Jurkat, Clone E6-1 (cell line): Measurements from ENCODE around the gene CACNA1G.

Experiments used
- DNase-seq: peaks from one replicate; pipeline ENCODE4 v3.0.0-alpha.2; 2011; ENCODE audit warnings: low read depth, low spot score
- H3K4me3 ChIP-seq: 2 replicates; pipeline ENCODE4 v1.5.1; 2011; ENCODE audit warnings: mild to moderate bottlenecking, low read length, control low read depth, moderate library complexity

Gene CACNA1G

DNA sequence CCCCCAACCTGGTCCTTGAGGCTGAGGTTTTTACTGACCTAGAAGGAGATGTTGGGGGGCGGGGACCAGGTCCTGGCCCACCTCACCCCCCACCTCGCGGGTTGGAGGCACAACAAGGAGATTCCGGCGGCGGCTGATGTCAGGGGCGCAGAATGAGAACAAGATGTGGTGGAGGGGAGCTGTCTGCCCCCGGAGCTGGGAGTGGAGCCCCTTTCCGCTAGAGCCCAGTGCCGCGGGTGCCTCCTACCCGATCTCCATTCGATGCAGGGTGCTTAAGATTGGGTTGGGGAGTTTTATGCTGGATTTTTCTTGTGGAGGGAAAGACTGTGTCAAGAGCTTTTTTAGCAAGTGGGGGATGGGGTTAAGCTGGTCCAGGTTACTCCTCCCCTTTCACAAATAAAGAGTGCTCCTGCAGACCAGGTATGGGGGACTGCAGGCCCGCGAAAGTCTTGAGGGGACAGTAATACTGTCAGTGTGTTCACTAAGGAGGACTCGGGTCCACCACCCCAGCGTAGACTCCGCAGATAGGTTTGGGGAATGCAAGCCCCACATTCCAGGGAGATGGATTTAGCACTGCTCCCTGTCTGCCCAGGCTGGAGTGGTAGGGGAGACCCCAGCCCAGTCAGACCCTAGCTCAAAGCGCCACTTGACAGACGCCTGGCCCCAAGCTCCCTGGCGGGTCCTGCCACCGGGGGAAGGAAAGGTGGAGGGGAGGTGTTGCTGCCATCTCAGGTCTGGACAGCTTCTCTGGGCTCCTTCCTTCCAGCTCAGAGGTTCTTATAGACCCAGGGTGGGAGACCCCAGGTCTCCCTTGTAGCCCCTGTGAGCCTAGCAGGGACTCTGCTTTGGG is 2.0 kb downstream of the CACNA1G start:
- no peak for DNase-seq
- no peak overlapping the region for H3K4me3 ChIP-seq

DNA sequence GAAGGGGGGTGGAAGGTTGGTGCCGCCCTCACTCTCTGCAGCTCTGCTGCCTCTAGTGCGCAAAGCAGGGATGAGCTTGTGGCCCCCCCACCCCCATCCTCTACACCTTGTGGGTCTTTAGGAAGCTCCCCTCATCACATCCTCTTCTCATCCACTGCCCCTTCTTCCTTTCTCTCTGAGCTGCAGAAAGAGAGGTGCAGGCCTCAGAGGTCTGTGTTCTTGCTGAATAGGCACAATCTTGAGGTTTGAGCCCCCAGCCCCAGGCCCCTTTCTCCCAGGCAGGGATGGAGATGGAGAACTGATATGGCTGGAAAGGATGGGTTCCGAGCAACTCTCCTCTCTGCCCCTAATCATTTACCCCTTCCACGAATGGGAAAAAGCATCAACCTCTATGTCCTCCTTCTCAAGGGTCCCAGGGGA is 2.6 kb downstream of the CACNA1G start:
- DNase-seq: no peak
- no peak overlapping the region for H3K4me3 ChIP-seq

DNA sequence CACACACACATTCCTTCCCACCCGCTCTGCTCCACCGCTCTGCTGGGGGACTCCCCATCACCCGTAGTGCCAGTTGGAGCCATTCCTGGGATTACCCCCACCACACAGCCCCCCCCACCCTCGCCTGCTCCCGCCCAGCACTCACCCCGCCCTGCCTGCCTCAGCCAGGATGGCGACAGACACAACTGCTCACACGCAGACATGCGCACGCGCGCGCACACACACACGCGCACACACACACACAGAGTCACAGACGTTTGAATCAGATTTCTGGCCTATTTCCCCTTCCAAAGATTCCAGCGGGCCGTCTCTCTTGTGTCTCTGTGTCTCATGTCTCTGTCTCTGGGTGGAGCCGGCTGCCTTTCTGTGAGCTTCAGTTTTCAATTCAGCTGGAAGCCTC is 4.4 kb downstream of the CACNA1G start:
- no peak overlapping the region for H3K4me3 ChIP-seq
- no peak for DNase-seq

DNA sequence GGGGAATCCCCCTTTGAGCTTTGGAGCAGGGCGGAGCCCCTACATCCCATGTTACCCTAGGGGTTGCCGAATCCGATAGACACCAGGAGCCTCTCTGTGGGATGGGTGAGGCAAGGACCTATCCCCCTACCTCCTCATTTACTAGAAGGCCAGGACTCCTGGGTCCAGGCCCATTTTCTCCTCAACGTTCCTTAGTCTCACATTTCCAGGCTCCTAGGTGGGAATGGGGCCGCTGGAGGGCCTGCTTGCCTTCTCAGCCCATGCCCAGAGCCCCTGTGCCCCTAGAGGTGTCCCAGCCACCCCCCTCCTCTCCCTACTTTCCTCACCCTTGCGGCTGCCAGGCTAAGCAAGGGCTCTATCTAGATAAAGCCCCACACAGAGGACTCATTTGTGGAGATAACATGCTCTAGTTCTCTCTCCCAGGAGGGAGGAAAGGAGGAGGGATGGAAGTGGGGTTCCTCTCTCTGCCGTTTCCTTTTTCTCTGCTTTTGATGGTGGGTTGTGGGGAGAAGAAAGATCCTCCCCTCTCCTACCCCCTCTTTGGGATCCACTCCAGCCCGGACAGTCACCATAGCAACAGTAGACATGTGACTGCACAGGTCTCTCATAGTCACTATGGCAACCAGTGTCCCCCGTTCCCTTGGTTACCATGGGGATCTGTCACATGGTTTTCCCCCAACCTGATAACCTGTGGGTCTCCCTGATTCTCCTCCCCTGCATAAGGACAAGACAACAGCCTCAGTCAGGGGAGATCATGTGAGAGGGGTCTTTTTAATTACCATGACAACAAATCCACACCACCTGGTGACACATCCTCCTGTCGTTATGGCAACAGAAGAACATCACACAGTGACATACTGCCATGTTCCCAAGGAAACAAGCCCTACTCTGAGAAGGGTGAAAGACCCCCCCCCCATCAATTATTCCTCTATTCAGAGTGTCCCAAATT is 5.2 kb downstream of the CACNA1G start:
- no peak for DNase-seq
- no peak overlapping the region for H3K4me3 ChIP-seq

DNA sequence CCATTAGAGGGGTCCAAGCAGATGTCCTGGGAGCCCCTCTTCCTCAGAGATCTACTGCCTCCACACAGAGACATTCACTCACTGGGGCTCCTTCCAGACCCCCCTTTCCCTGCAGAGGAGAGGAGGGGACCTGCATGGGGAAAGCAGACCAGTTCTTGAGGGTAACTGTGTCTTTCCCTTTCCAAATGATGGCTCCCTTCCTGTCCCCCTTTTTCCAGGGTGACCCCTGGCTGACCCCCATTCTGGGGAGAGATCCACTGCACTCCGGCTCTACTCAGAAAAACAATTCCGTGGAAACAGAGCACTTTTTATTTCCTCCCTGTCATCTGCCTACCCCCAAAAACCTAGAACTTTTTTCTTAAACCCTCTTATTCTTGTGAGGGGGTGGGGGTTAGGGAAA is 6.4 kb downstream of the CACNA1G start:
- H3K4me3 ChIP-seq: no peak overlapping the region
- DNase-seq: no peak

DNA sequence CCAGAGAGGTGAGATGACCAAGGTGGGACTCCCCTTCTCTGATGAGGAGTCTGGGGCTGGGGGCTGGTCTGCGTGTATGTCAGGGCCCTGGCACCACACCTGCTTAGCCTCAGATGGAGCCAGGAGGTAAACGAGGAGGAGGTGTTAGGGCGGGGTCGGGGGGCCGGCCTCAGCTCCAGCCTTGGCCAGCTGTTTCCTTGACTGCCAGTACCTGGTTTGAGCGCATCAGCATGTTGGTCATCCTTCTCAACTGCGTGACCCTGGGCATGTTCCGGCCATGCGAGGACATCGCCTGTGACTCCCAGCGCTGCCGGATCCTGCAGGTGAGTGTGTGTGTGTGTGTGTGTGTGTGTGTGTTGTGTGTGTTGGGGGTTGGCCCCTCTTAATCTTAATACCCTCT is 8.1 kb downstream of the CACNA1G start:
- DNase-seq: no peak

DNA sequence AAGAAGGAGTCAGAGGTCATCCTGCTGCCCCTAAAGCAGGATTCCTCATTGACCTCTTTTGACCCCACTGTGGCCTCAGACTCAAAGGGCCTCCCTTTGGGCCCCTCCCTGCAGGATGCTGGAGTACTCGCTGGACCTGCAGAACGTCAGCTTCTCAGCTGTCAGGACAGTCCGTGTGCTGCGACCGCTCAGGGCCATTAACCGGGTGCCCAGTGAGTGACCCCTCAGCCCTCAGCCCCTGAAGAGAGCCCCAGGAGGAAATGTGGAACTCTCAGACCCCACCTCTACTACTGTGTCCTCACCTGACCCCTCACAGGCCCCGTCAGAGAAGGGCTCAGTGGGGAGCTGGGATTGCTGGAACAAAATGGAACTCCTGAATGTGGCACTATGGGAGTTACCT is 9.1 kb downstream of the CACNA1G start:
- no peak for DNase-seq
- H3K4me3 ChIP-seq: no peak overlapping the region

More for the DNA sequence above, 8.1 kb downstream of the CACNA1G start:
- no peak overlapping the region for H3K4me3 ChIP-seq

DNA sequence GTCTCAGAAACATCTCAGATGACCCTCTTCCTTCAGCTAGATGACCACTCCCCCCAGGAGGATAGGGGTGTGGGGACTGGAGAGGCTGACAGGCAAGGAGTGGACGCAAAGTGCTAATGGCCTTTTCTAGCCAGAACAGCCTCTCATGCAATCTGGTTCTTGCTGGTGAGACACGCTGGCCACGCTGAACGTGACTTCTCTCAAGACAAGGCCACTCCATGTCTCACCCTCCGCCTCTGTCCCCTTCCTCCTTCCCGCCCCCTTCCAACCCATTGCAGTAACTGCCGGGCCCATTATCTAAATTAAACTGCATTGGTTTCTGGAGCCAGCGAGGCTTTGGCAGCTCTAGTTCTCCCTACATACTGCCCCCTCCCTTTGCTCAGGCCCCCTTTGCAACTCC is 9.5 kb downstream of the CACNA1G start:
- DNase-seq: no peak
- no peak overlapping the region for H3K4me3 ChIP-seq

DNA sequence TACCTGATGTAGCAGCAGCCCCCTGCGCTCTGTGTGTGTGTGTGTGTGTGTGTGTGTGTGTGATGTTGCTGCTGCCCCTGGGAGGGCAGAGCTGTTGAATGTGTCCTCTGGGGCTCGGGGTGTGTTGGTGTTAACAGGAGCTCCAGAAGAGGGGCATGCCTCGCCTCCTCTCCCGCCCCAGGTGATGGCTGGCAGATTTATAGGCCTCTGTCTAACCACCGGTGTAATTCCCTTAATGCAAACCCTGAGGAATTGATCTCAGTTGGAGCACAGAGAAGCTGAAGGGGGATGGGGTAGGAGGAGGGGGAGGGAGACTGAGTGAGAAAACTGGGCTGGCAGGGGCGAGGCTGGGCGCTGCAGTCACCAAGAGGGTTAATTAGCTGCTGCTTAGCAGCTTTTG is 10.0 kb downstream of the CACNA1G start:
- no peak for DNase-seq
- no peak overlapping the region for H3K4me3 ChIP-seq

DNA sequence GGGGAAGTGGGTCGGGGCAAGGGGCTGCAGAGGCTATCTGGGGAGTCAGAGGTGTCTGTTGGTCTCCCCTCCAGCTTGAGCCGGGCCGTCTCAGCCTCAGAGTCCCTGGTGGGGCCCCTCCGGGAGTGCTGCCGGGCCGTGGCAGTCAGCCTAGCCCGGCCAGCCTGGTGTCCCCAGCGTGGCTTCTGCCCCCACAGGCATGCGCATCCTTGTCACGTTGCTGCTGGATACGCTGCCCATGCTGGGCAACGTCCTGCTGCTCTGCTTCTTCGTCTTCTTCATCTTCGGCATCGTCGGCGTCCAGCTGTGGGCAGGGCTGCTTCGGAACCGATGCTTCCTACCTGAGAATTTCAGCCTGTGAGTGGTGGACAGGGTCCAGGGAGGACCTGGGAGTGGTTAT is 11.2 kb downstream of the CACNA1G start:
- H3K4me3 ChIP-seq: no peak overlapping the region
- no peak for DNase-seq

DNA sequence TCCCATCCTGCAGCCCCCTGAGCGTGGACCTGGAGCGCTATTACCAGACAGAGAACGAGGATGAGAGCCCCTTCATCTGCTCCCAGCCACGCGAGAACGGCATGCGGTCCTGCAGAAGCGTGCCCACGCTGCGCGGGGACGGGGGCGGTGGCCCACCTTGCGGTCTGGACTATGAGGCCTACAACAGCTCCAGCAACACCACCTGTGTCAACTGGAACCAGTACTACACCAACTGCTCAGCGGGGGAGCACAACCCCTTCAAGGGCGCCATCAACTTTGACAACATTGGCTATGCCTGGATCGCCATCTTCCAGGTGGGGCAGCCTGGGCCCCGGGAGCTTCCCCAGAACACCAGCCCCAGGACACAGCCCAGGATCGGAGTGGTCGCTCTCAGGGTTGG is 12.0 kb downstream of the CACNA1G start:
- no peak overlapping the region for H3K4me3 ChIP-seq
- no peak for DNase-seq

DNA sequence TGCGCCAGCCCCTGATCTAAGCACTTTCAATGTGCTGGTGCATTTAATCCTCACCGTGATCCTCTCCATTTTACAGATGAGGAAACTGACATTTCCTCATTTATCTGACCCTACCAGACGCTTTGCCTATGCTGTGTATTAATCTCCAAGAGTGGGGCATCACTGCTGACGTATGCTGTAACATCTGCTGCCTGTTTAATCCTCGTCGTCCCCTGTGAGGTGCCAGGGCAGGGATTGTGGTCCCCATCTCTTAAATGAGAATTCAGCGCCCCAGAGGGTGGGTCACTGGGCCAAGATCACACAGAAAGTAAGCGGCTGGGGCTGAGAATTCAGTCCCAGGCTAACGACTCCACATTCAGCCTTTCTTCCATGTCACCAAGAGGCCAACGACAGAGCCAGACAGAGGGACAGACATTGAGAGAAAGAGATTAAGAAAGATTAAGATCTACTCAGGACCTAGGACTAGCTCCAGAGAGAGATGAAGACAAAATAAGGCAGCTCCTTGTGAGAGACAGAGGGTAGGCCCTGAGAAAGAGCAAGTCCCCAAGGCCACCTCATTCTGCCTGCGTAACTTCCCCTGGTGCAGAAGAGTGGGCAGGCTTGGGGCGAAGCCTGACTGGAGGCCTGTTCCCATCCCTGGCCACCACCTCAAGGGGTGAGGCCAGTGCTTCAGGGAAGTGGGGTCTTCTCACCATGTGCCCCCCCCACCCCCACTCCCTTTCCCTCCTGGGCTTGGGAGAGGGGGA is 13.5 kb downstream of the CACNA1G start:
- H3K4me3 ChIP-seq: no peak overlapping the region
- DNase-seq: no peak

DNA sequence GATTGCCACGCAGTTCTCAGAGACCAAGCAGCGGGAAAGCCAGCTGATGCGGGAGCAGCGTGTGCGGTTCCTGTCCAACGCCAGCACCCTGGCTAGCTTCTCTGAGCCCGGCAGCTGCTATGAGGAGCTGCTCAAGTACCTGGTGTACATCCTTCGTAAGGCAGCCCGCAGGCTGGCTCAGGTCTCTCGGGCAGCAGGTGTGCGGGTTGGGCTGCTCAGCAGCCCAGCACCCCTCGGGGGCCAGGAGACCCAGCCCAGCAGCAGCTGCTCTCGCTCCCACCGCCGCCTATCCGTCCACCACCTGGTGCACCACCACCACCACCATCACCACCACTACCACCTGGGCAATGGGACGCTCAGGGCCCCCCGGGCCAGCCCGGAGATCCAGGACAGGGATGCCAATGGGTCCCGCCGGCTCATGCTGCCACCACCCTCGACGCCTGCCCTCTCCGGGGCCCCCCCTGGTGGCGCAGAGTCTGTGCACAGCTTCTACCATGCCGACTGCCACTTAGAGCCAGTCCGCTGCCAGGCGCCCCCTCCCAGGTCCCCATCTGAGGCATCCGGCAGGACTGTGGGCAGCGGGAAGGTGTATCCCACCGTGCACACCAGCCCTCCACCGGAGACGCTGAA is 15.2 kb downstream of the CACNA1G start:
- no peak for DNase-seq
- no peak overlapping the region for H3K4me3 ChIP-seq

DNA sequence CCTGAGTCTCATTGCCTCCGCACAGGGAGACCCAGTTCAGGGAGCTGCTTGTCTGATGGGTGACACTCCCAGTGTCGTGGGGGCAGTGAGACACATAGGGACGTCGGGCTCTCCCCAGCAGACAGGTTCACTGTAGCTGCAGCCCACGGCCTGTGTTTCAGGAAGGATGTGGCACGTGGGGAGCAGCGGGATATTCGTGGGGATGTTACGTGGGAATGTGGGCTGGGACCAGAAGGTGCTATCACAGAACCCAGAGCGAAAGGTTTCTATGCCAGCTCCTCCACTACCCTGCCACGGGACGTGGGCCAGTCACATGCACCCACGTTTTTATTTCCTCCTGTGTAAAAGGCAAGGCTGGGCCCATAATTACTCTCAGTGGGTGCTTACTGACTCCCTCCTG is 16.3 kb downstream of the CACNA1G start:
- H3K4me3 ChIP-seq: no peak overlapping the region
- DNase-seq: no peak

DNA sequence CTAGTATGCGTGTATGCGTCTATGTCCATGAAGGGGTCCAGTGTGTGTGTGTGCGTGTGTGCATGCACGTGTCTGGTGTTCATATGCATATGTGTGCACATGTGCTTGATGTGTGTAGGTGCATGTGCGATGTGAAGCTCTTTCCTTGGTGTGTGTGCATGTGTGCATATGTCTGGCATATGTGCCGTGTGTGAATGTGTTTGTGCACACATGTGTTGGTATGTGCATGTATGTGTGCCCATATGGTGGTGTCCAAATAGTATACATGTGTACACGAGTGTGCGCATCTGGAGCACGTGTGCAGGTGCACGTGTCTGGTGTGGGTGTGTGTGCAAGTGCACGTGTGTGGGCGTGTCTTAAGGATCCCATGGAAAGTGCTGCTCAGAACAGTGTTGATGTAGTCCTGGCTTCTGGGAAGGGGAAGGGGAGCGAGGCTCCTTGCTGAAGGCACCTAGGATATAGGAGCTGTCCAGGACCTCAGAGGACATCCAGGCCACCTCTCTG is 17.0 kb downstream of the CACNA1G start:
- DNase-seq: no peak
- no peak overlapping the region for H3K4me3 ChIP-seq

DNA sequence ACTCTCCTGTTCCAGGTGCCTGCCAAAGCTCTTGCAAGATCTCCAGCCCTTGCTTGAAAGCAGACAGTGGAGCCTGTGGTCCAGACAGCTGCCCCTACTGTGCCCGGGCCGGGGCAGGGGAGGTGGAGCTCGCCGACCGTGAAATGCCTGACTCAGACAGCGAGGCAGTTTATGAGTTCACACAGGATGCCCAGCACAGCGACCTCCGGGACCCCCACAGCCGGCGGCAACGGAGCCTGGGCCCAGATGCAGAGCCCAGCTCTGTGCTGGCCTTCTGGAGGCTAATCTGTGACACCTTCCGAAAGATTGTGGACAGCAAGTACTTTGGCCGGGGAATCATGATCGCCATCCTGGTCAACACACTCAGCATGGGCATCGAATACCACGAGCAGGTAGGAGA is 17.7 kb downstream of the CACNA1G start:
- H3K4me3 ChIP-seq: no peak overlapping the region
- no peak for DNase-seq

DNA sequence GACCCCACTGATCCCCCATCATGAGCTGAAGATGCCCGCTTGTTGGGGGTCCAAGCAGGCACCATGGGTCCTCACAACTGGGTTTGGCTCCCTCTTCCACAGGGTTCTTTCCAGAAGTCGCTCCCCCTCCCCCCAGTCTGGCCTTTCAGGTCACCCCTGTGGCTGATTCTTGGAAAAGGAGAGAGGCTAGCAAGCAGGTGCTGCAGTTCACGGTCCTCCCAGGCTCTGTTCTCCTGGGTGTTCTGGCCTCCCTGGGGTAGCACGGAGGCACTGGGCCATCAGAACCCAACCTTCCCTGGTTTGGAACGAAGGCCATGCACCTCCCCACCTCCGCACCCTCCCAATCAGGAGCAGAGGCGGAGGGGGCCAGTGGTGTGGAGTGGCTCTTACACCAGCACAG is 18.9 kb downstream of the CACNA1G start:
- no peak overlapping the region for H3K4me3 ChIP-seq
- no peak for DNase-seq

DNA sequence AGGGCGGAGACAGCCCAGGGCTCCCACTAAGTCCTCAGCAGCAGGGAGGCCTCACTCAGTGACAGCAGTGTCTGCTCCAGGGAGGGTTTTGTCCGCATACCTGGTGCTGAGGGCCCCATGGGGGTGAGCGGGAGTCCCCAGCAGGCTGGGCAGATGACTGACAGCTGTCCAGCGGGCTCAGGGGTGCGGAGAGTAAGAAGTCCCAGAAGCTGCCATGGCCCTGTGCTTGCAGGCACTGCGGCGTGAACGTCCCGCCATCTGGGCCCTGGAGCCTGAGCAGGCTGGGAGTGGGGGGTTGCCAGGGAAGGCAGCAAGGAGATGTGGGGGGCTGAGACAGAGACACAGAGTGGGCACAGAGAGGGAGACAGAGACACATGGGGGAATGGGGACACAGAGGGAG is 20.1 kb downstream of the CACNA1G start:
- H3K4me3 ChIP-seq: no peak overlapping the region
- no peak for DNase-seq

DNA sequence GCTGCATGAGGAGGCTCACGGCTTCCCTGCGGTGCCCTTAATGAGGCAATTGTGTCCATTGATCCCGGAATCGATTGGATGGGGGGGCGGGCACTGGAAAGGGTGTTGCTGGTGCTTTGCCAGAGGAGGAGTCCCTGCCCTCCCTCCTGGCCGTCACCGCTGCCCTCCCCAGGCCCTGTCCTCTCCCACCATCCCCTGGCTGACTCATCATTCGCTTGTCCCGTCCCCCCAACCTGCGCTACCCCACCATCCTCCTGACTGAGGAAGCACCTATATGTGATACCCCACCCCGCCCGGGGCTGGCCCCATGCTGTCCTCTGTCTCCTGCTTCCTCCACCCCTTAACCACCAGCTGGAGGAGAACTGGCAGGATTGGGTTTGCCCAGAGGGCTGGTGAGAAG is 20.8 kb downstream of the CACNA1G start:
- no peak overlapping the region for H3K4me3 ChIP-seq
- DNase-seq: no peak
